GM03348 (cell line): ENCODE measurements around the gene RANBP6.

Source experiments
- DNase-seq: peaks from one replicate; pipeline ENCODE4 v3.0.0; 2012; ENCODE audit warnings: low spot score

RANBP6 gene

GRCh38 chr9:6007058-6007769, 8.2 kb downstream of the RANBP6 start:
- DNase-seq: peak; percentile 44

- DNase-seq: peak; percentile 89
Measured at GRCh38 chr9:6006749-6007057, 8.7 kb downstream of the RANBP6 start.

DNA sequence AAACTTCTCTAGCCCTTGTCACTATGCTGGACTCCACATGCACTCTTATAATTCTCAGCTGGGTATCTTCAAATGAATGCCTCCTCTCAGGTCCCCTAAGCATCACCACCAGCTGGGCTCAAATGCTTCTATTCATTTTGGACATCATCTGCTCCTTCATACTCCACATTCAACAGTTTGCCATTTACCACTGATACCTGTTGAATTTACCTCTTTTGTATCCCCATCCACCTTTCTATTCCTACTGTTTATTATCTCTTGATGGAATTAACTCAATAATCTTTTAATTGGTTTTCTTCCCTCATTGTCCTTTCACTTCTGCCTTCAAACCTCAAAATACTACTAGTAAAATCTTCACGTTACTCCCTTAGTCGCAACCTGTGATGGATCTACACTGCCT, 14.5 kb downstream of the RANBP6 start:
- no peak for DNase-seq

GRCh38 chr9:5999443-6000101, 15.9 kb downstream of the RANBP6 start:
- DNase-seq: no peak

DNA sequence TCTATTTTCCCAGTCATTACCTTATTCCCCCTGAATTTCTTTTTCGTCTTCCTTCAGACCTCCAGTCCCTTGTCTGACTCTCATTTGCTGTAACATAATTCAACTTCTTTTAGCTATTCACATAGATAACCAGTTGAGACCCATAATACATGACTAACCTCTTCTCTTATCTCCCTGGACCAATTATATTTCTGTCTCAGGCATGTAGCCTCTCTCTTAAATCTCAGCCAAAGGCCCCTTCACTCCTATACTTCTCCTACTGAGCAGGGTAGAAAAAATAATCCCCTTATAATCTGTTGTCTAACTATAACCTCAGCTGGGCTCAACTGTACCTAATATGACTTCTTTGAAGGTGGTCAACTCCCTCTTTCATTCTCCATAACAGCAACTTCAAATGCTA, 20.9 kb downstream of the RANBP6 start:
- no peak for DNase-seq

DNA sequence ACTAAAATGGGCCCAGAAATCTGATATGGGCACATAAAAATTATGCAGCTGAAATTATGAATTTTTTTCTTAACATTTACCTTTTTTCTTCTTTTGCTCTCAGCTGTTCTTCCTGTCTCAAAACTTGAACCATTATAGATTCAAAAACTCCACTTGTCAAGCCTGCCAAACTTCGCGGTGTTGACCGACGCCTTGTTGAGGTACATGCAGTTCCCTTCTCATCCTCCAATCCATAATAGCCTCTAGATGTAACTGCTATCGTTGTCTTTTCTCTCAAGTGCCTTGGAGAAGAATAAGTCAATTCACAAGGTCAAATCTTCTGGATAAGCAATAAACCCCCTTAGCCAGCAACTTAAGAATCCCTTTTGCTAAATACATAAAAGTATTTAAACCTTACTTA, 27.2 kb downstream of the RANBP6 start:
- no peak for DNase-seq

DNA sequence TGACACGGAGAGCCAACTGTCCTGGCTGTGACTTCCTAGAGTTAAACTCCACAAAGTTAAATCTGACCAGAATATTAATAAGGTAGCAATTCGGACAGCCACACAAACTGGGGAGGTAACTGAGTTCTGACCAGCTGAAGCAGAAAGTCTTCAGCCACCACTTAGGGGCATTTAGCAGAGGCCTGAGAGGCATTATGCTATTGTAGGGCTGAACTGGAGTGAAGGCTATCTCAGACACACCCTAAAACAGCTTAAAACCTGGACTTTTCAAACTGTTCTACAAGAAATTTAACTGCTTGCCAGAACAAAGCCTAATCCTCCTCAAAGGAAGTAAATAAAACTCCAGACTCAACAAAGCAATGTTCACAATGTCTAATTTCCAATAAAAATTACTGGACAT, 32.4 kb downstream of the RANBP6 start:
- DNase-seq: no peak

- no peak for DNase-seq
Measured at GRCh38 chr9:5982317-5982716, 33.1 kb downstream of the RANBP6 start.

GRCh38 chr9:5978523-5978922, 36.9 kb downstream of the RANBP6 start:
- DNase-seq: no peak

GRCh38 chr9:5976674-5977397, 38.6 kb downstream of the RANBP6 start:
- no peak for DNase-seq

- DNase-seq: peak; percentile 29
Measured at GRCh38 chr9:5971740-5972139, 43.7 kb downstream of the RANBP6 start.
